ENCODE measurements around the gene ACAA2.
"Not testable (repeated sequence)": the region's sequence is repeated elsewhere in the genome, so short reads cannot be mapped to it uniquely, and the experiment has no call there.

ACAA2 gene

GRCh38 chr18:49844903-49845302, 31.6 kb upstream of the ACAA2 start:
- DNase-seq: no peak

GRCh38 chr18:49843778-49844625, 30.7 kb upstream of the ACAA2 start:
- no peak for DNase-seq

- no peak for DNase-seq
Observed at GRCh38 chr18:49843131-49843530, 29.8 kb upstream of the ACAA2 start.

GRCh38 chr18:49842656-49843055, 29.3 kb upstream of the ACAA2 start:
- DNase-seq: no peak

GRCh38 chr18:49841236-49842217, 28.2 kb upstream of the ACAA2 start:
- no peak for DNase-seq

DNA sequence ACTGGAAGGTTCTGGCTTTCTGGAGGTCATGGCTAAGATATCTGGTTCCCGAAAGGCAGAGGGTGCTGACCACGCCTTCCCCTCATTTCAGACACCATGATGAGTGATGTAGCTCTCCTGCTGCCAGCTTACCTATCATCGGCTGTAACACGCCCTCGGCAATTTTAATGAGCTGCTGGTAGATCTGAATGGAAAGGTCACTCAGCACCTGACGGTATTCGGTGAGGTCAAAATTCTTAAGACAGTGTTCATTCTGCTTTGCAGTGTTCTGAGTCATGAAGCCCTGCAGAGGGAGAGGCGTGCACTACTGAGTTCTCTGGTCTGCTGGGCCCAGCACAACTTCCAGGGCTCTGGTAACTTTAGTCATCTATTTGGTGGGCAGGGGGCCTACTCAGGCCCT, 25.7 kb upstream of the ACAA2 start:
- no peak for DNase-seq

- no peak for DNase-seq
Observed at GRCh38 chr18:49838381-49838780, 25.0 kb upstream of the ACAA2 start.

DNA sequence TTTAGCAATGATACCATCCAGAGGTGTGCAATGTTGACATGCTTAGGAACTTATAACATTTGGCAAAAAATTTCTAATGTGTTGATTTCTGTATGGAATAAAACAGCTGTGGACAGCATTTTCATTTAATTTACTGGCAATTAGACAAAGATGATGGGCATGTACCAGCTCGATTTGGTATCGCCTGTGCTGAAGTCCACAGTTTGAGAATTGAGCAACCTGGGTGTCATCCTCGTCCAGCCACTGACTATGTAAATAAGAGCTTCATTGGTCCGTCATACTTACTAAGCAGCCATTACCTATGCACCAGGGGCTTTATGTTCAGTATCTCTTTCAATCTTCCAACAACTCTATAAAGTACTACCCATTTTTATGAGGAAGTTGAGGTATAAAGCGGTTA, 24.6 kb upstream of the ACAA2 start:
- no peak for DNase-seq

- DNase-seq: not testable (repeated sequence)
Observed at GRCh38 chr18:49837316-49837835, 24.0 kb upstream of the ACAA2 start.

- DNase-seq: no peak
Observed at GRCh38 chr18:49835405-49835804, 22.1 kb upstream of the ACAA2 start.

GRCh38 chr18:49834258-49834657, 20.9 kb upstream of the ACAA2 start:
- no peak for DNase-seq

- DNase-seq: no peak
Observed at GRCh38 chr18:49833814-49834213, 20.5 kb upstream of the ACAA2 start.

DNA sequence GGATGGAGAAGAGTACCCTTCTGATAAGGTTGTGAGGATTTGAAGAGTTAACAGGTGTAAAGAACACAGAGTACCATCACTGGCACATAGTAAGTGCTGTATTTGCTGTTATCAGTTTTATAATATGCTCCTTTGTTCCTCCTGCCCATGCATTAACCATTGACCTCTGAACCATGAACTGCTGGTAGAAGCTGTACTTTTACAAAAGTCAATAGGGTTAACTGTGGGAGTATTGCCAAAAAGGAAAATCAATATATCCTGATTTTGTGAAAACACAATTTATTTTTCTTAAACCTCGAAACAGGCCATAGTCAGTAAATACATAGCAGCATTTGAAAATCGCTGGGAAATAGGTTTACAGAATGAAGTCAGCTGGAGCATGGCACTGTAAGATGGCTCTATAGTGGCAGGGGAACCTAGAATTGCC, 18.9 kb upstream of the ACAA2 start:
- DNase-seq: no peak

GRCh38 chr18:49827996-49828395, 14.7 kb upstream of the ACAA2 start:
- no peak for DNase-seq

DNA sequence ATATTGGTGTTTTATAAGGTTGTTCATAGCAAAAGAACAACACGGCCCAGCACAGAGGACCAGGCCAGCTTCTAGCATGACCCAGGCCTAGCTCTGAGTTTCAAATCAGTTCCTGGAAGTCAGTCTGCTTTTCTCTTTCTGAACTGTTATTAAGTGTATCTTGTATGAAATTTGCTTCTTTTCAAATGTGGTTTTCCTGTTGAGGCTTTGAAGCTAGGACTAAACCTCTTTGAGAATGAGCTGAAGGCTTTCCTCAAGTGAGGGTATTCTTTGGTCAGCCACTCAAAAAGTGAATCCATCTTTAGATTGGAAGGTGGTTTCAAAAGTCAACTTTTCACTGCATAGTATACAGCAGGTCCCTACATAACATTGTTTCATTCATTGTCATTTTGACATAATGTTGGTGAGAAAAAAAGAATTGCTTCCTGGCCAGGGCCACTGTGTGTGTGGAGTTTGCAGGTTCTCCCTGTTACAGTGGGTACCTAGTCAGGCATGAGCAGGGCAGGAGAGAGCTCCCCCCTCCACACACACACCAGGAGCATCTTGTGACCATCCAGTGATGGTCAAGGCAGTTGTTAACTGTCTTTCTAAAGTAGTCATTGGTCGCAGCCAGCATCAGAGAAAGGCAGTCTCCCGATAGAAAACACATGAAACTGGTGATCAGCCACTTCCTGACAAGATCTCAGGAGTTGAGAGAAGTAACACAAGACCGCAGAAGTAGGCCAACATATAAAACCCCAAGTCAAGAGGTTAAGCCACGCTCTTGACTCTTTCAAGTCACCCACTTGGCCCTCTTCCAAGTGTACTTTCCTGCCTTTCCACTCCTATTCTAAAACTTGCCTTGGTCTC, 6.7 kb upstream of the ACAA2 start:
- DNase-seq: peak; percentile 18 to 35

GRCh38 chr18:49819071-49819662, 5.8 kb upstream of the ACAA2 start:
- no peak for DNase-seq

DNA sequence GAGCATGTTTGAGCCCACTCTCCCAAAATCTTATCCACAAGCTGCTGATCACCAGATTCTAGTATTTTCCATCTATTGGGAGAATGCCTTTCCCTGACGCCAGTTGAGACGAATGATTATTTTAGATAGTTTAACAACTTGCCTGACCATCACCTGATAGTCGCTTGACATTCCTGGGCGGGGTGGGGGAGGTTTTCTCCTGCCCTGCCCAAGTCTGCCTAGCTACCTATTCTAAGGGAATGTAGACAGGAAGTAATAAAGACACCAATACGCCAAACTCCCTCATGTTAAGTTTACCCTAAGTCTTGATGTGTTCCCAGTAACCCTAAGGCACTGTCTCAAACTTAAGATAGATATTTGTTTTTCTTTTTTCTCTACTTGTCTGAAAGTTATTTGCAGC, 4.6 kb upstream of the ACAA2 start:
- DNase-seq: no peak

DNA sequence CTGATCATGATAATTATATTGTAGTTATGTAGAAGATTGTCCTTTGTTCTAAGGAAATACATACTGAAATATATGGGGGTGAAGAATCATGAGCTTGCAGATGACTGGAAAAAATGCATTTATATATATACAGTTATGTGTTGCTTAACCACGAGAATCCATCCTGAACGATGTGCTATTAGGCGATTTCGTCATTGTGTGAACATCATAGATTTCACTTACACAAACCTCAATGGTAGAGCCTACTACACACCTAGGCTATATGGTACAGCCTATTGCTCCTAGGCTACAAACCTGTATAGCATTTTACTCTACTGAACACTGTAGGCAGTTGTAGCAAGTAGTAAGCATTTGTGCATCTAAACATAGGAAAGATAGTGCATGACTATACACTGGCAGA, 2.6 kb upstream of the ACAA2 start:
- no peak for DNase-seq

DNA sequence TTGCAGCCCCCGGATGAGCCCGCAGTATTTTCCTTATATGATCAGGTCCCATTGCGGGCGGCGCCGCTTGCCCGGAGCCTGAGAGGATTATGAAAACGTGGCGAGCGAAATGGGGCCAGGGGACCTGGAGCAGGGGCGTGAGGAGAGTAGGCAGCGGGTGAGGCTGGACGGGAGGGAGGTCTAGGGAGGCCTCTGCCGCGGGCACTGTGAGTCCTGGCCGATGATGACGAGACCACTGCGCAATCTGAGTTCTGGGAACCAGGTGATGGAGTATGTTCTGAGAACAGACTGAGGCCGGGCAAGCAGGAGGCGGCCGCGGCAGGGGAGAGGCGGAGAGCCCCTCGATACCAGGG, 790 bp upstream of the ACAA2 start:
- peak; percentile 42 to 48 for DNase-seq

DNA sequence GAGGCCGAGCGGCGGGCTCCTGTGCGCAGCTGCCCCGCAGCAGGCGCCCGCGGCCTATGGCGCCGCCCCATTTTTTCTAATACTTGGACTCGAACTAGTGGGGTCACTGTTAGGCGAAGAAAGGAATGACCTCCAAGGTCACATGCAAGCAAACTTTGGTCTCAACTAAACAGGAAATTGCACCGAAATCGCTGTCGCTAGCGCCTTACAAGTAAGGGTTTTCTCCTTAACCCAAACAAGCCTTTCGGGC, 339 bp downstream of the ACAA2 start:
- DNase-seq: no peak

DNA sequence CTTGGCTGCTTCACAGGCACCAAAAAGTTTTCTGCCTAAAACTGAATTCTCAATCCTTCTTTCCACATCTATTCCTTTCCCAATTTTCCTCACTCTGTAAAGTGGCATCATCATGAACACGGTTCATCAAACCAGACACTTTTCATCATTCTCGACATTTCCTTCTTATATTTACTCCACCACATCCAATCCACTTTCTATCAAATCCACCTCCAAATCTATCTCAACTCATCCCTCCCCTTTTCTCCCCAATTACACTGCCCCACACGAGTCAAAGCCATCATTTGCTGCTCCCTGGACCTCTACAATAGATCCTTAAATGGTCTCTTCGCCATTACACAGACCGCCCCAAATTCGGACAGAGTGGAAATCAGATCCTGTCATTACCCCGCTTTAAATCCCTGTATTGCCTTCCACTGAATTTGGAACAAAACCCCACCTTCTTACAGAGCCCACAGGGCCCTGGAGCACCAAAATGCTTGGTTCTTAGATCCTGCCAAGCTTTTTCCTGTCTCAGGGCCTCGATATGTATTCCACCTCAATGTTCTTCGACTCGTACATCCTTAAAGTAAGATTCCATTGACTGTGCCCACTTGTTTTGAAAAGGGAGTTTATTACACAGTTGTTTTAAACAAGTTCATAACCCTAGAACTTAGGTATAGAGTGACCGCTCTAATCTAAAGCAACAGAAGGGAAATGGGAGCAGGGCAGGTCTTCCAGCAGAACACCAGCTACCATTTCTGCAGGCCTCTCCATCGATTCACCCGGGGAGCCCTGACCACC, 856 bp downstream of the ACAA2 start:
- no peak for DNase-seq
